HEK293 (cell line): ENCODE results near the gene PNPLA2.

Source experiments
- CTCF ChIA-PET: fragments of 350-600 bp; formaldehyde crosslinking; extraction: SDS; loops from one replicate; lab custom pipeline; 2021; ENCODE audit warnings: antibody characterized with exemption; lab: Yijun Ruan, JAX
- POLR2A ChIA-PET: fragments of 300-600 bp; formaldehyde crosslinking; extraction: SDS; loops from one replicate; lab custom pipeline; 2020; ENCODE audit warnings: antibody characterized with exemption, inconsistent platforms; lab: Yijun Ruan, JAX
- H3K27ac ChIP-seq: fragments of 200-500 bp; sonication (Bioruptor generic); 2 replicates; pipeline ENCODE4 v1.5.1; 2014; ENCODE audit warnings: low read depth, low read length, control low read depth, inconsistent platforms; ENCODE audit errors: extremely low read depth
- H3K36me3 ChIP-seq, 2 experiments: fragments of 200-500 bp in 1 of 2; sonication (Bioruptor generic) in 1 of 2; 1 replicate in 1 of 2; 2 replicates in 1 of 2; pipeline ENCODE4 v1.5.1; 2014 to 2017; ENCODE audit warnings: inconsistent platforms in 2 of 2, low read length in 2 of 2; ENCODE audit not compliant: control insufficient read depth in 2 of 2, insufficient read depth in 1 of 2
- H3K4me1 ChIP-seq: fragments of 200-500 bp; sonication (Bioruptor generic); 2 replicates; pipeline ENCODE4 v1.5.1; 2014; ENCODE audit warnings: mild to moderate bottlenecking, low read length, inconsistent platforms; ENCODE audit not compliant: control insufficient read depth, insufficient read depth
- H3K4me3 ChIP-seq: 2 replicates; pipeline ENCODE4 v1.5.1; 2011; ENCODE audit warnings: low read depth, mild to moderate bottlenecking, control low read depth, low read length, moderate library complexity
- H3K9me3 ChIP-seq: fragments of 200-500 bp; sonication (Bioruptor generic); 2 replicates; pipeline ENCODE4 v1.5.1; 2014; ENCODE audit warnings: low read depth, low read length, inconsistent platforms; ENCODE audit not compliant: control insufficient read depth, insufficient read depth
- BCL11B ChIP-seq: fragments of 450-650 bp; formaldehyde crosslinking; IDR thresholded peaks from 2 replicates; pipeline ENCODE4 v1.5.1; 2016; ENCODE audit warnings: low read depth, missing biosample characterization, missing genetic modification characterization
- HIC1 ChIP-seq: fragments of 450-650 bp; formaldehyde crosslinking; IDR thresholded peaks from 2 replicates; pipeline ENCODE4 v1.5.1; 2016; ENCODE audit warnings: missing biosample characterization, missing genetic modification characterization
- HOXD13 ChIP-seq: sonication (generic); formaldehyde crosslinking; IDR thresholded peaks from 2 replicates; pipeline ENCODE4 v1.8.0; 2022; ENCODE audit warnings: missing genetic modification reagents, borderline replicate concordance
- KLF1 ChIP-seq: fragments of 450-650 bp; formaldehyde crosslinking; IDR thresholded peaks from 2 replicates; pipeline ENCODE4 v1.5.1; 2016; ENCODE audit warnings: missing biosample characterization, missing genetic modification characterization
- KLF10 ChIP-seq: fragments of 450-650 bp; IDR thresholded peaks from 2 replicates; pipeline ENCODE4 v1.5.1; 2018; ENCODE audit warnings: missing biosample characterization, mild to moderate bottlenecking, missing genetic modification characterization
- SCRT2 ChIP-seq: fragments of 450-650 bp; formaldehyde crosslinking; IDR thresholded peaks from 2 replicates; pipeline ENCODE4 v1.5.1; 2016; ENCODE audit warnings: missing biosample characterization, missing genetic modification characterization
- SP3 ChIP-seq: fragments of 450-650 bp; formaldehyde crosslinking; IDR thresholded peaks from 2 replicates; pipeline ENCODE4 v1.5.1; 2016; ENCODE audit warnings: missing biosample characterization, missing genetic modification characterization
- ZBTB48 ChIP-seq: fragments of 450-650 bp; formaldehyde crosslinking; IDR thresholded peaks from 2 replicates; pipeline ENCODE4 v1.5.1; 2016; ENCODE audit warnings: missing biosample characterization, missing genetic modification characterization
- ZFHX2 ChIP-seq: fragments of 450-650 bp; formaldehyde crosslinking; conservative IDR thresholded peaks from 2 replicates; pipeline ENCODE4 v1.5.1; 2016; ENCODE audit warnings: missing biosample characterization, missing genetic modification characterization
- ZNF184 ChIP-seq: fragments of 450-650 bp; IDR thresholded peaks from 2 replicates; pipeline ENCODE4 v1.5.1; 2018; ENCODE audit warnings: missing biosample characterization, mild to moderate bottlenecking, missing genetic modification characterization
- ZNF248 ChIP-seq: fragments of 450-650 bp; formaldehyde crosslinking; IDR thresholded peaks from 2 replicates; pipeline ENCODE4 v1.5.1; 2017; ENCODE audit warnings: missing biosample characterization, missing genetic modification characterization
- ZNF324 ChIP-seq: fragments of 450-650 bp; formaldehyde crosslinking; IDR thresholded peaks from 2 replicates; pipeline ENCODE4 v1.5.1; 2016; ENCODE audit warnings: missing biosample characterization, missing genetic modification characterization
- ZNF335 ChIP-seq: fragments of 450-650 bp; formaldehyde crosslinking; conservative IDR thresholded peaks from 2 replicates; pipeline ENCODE4 v1.5.1; 2016; ENCODE audit warnings: missing biosample characterization, missing genetic modification characterization
- ZNF423 ChIP-seq: fragments of 450-650 bp; formaldehyde crosslinking; IDR thresholded peaks from 2 replicates; pipeline ENCODE4 v1.5.1; 2016; ENCODE audit warnings: missing biosample characterization, missing genetic modification characterization
- ZNF433 ChIP-seq: fragments of 450-650 bp; formaldehyde crosslinking; IDR thresholded peaks from 2 replicates; pipeline ENCODE4 v1.5.1; 2016; ENCODE audit warnings: missing biosample characterization, missing genetic modification characterization, low read depth
- ZNF514 ChIP-seq: fragments of 450-650 bp; formaldehyde crosslinking; IDR thresholded peaks from 2 replicates; pipeline ENCODE4 v1.5.1; 2016; ENCODE audit warnings: missing biosample characterization, missing genetic modification characterization
- ZNF623 ChIP-seq: fragments of 450-650 bp; formaldehyde crosslinking; IDR thresholded peaks from 2 replicates; pipeline ENCODE4 v1.5.1; 2016; ENCODE audit warnings: missing biosample characterization, missing genetic modification characterization
- ZNF624 ChIP-seq: fragments of 450-650 bp; formaldehyde crosslinking; IDR thresholded peaks from 2 replicates; pipeline ENCODE4 v1.5.1; 2017; ENCODE audit warnings: missing biosample characterization, missing genetic modification characterization
- ZNF776 ChIP-seq: fragments of 450-650 bp; formaldehyde crosslinking; IDR thresholded peaks from 2 replicates; pipeline ENCODE4 v1.5.0; 2017; ENCODE audit warnings: missing biosample characterization, missing genetic modification characterization, borderline replicate concordance
- ZSCAN30 ChIP-seq: fragments of 450-650 bp; IDR thresholded peaks from 2 replicates; pipeline ENCODE4 v1.5.1; 2018; ENCODE audit warnings: missing biosample characterization, mild to moderate bottlenecking, missing genetic modification characterization, moderate library complexity

The PNPLA2 gene

GRCh38 chr11:793556-793955 lies 25.2 kb upstream of the PNPLA2 start:
- Histone ChIP-seq H3K4me3 (no peak overlapping the region), H3K4me1 (peaks cover 6% of the 10 kb centered on the region), H3K36me3 (peaks cover 0 to 33% of the 10 kb centered on the region in 2 experiments; a peak in 1 of 3 replicates), H3K27ac (no peak overlapping the region), H3K9me3 (no peaks in the 10 kb centered on the region)
- TF ChIP-seq ZNF248 (tag by site-specific recombination) (no peak), ZNF623 (tag by site-specific recombination) (no peak), ZNF184 (tag by site-specific recombination) (no peak), ZNF776 (tag by site-specific recombination) (no peak), ZNF624 (tag by site-specific recombination) (no peak), ZNF335 (no peak), HOXD13 (CRISPR knock-in tag) (no peak)
- CTCF ChIA-PET, result interaction anchor here (0.6 to 0.7 kb wide), 2 partner anchors 46 to 158 kb away, joined by 3 to 6 read pairs; no protein-coding TSS in a partner anchor
- POLR2A ChIA-PET, result interaction anchor here (0.7 to 0.9 kb wide), 2 partner anchors 10 to 16 kb away, joined by 4 to 9 read pairs; no protein-coding TSS in a partner anchor

GRCh38 chr11:794013-794765 lies 24.5 kb upstream of the PNPLA2 start:
- Histone ChIP-seq H3K36me3 (peaks cover 0 to 37% of the 10 kb centered on the region in 2 experiments; a peak in 1 of 3 replicates), H3K9me3 (no peaks in the 10 kb centered on the region), H3K27ac (no peak overlapping the region), H3K4me1 (peaks cover 6% of the 10 kb centered on the region), H3K4me3 (no peak overlapping the region)
- ChIA-PET CTCF (no interaction called here), POLR2A (interaction anchor here (0.9 kb wide), 1 partner anchor 11 kb away, joined by 4 read pairs; no protein-coding TSS in a partner anchor)
- TF ChIP-seq SCRT2 (tag by site-specific recombination) (no peak), KLF10 (no peak), ZNF324 (tag by site-specific recombination) (no peak), ZNF433 (tag by site-specific recombination) (no peak), ZFHX2 (tag by site-specific recombination) (peak; percentile 30)

- Histone ChIP-seq H3K9me3 (no peaks in the 10 kb centered on the region), H3K4me3 (no peak overlapping the region; the same call in 1 of the 2 replicates), H3K36me3 (peaks cover 0 to 45% of the 10 kb centered on the region in 2 experiments; a peak in 1 of 3 replicates), H3K4me1 (peaks cover 6% of the 10 kb centered on the region), H3K27ac (no peak overlapping the region)
- TF ChIP-seq HIC1 (tag by site-specific recombination) (peak; percentile 52; the same call in 1 of the 2 replicates), ZBTB48 (tag by site-specific recombination) (peak; percentile 25; the same call in 1 of the 2 replicates), ZNF423 (tag by site-specific recombination) (peak; percentile 32; the same call in 1 of the 2 replicates), KLF1 (tag by site-specific recombination) (peak; percentile 51), ZSCAN30 (tag by site-specific recombination) (no peak), ZNF514 (no peak), SP3 (tag by site-specific recombination) (0 out of 2 replicates have a peak, but pooled peaks have one; percentile 19), BCL11B (tag by site-specific recombination) (0 out of 2 replicates have a peak, but pooled peaks have one; percentile 19)
- POLR2A ChIA-PET, result interaction anchor here (0.5 to 1.7 kb wide), 4 partner anchors 17 to 71 kb away, joined by 3 to 4 read pairs (median 3); partner anchors contain the start of gene PNPLA2
- CTCF ChIA-PET, result interaction anchor here (0.7 kb wide), 1 partner anchor 67 kb away, joined by 4 read pairs; no protein-coding TSS in a partner anchor
Observed at GRCh38 chr11:794766-795633, 23.7 kb upstream of the PNPLA2 start.
